Ectodermal cell (in vitro differentiated cells): ENCODE data around the gene EZH1.

Source experiments
- H3K27ac ChIP-seq: 2 replicates; pipeline ENCODE4 v1.7.0; 2013; ENCODE audit warnings: mild to moderate bottlenecking, low read depth, low read length; ENCODE audit not compliant: insufficient read depth, poor library complexity, severe bottlenecking
- H3K27me3 ChIP-seq: 2 replicates; pipeline ENCODE4 v1.7.0; 2013; ENCODE audit warnings: mild to moderate bottlenecking, low read length; ENCODE audit not compliant: insufficient read depth, control insufficient read depth, poor library complexity, severe bottlenecking
- H3K36me3 ChIP-seq: one replicate; pipeline ENCODE4 v1.7.0; 2013; ENCODE audit warnings: low read length; ENCODE audit not compliant: control insufficient read depth, insufficient read depth
- H3K4me1 ChIP-seq: one replicate; pipeline ENCODE4 v1.7.0; 2013; ENCODE audit warnings: low read length; ENCODE audit not compliant: control insufficient read depth, insufficient read depth
- H3K4me3 ChIP-seq: 2 replicates; pipeline ENCODE4 v1.7.0; 2013; ENCODE audit warnings: low read depth, low read length, control low read depth; ENCODE audit not compliant: insufficient read depth
- H3K9me3 ChIP-seq: 2 replicates; pipeline ENCODE4 v1.7.0; 2013; ENCODE audit warnings: mild to moderate bottlenecking, low read length, moderate library complexity; ENCODE audit not compliant: control insufficient read depth
- WGBS, 2 experiments: methylation state at CpG; one replicate each; pipeline ENCODE4 v1.1.7; 2013; ENCODE audit warnings: missing lambda C conversion rate in 2 of 2; 5-methylcytosine and 5-hydroxymethylcytosine counted together

Gene EZH1

DNA sequence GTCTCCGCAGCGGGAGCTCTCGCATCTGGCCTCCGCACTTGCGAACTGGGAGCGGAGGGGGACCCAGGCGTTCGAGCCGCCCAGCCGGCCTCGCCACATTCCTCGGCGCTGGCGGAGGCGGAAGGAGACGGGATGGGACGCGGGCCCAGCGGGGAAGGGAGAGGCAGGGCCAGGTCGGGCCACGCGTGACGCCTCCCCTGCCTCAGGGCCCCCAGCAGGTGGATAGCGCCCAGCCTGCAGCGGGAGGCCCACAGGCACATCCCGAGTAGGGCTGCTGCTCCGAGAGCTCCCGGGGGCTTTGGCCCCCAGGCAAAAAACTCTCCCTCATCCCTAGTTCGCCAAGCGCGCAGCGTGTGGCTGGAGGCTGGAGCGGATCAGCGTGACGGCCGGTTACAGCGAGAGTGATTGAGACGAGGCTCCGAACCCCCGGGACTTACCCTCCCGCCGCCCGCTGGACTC is 68.8 kb downstream of the EZH1 start:
- Histone ChIP-seq H3K27ac (no peak overlapping the region), H3K36me3 (peaks cover 7% of the 10 kb centered on the region), H3K9me3 (no peaks in the 10 kb centered on the region), H3K27me3 (peaks cover 59% of the 10 kb centered on the region), H3K4me3 (peak overlapping the region; percentile 58), H3K4me1 (peaks cover 47% of the 10 kb centered on the region)
- 1% methylated on average over 43 of the region's 43 CpGs for WGBS, 2 experiments

DNA sequence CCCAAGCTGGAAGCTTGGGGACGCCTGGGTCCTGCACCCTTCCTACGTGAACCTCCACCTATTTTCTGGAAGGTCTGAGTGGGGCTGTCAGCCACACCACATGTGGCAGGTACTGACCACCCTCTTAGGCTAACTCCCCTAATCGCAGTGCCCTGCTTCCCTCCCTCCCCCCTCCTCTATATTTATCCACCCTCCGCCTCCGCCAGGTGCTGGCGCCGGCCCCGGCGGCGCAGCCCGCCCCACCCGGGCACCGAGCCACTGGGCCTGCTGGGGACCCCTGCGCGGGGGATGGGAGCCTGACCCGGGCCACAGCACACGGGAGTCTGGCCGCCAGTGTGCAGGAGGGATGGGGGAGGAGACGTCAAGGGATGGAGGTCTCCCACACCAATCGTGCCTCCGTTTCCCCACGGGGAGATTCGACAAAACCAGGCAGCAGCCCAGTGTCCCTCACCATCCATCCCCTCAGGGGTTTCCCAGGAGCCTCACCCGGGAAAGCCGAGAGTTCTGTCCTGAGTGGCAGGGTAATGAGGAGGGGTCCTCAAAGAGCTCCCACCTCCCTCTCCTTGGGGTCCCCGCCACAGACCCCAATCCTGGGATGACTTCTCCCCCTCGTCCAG is 69.4 kb downstream of the EZH1 start:
- peak overlapping the region; percentile 58 for H3K4me3 ChIP-seq
- 2 to 5% methylated on average over 27 of the region's 27 CpGs for WGBS, 2 experiments
- peaks cover 62% of the 10 kb centered on the region for H3K27me3 ChIP-seq
- peaks cover 45% of the 10 kb centered on the region for H3K4me1 ChIP-seq
- no peak overlapping the region for H3K27ac ChIP-seq
- H3K36me3 ChIP-seq, result peaks cover 7% of the 10 kb centered on the region
- H3K9me3 ChIP-seq, result no peaks in the 10 kb centered on the region

GRCh38 chr17:42674755-42675347 is 70.0 kb downstream of the EZH1 start:
- H3K36me3 ChIP-seq, result peaks cover 7% of the 10 kb centered on the region
- peaks cover 39% of the 10 kb centered on the region for H3K4me1 ChIP-seq
- H3K27ac ChIP-seq, result no peak overlapping the region
- 24 to 29% methylated on average over 9 of the region's 9 CpGs for WGBS, 2 experiments
- H3K4me3 ChIP-seq, result peak overlapping the region; percentile 58
- H3K27me3 ChIP-seq, result peaks cover 60% of the 10 kb centered on the region
- H3K9me3 ChIP-seq, result no peaks in the 10 kb centered on the region

DNA sequence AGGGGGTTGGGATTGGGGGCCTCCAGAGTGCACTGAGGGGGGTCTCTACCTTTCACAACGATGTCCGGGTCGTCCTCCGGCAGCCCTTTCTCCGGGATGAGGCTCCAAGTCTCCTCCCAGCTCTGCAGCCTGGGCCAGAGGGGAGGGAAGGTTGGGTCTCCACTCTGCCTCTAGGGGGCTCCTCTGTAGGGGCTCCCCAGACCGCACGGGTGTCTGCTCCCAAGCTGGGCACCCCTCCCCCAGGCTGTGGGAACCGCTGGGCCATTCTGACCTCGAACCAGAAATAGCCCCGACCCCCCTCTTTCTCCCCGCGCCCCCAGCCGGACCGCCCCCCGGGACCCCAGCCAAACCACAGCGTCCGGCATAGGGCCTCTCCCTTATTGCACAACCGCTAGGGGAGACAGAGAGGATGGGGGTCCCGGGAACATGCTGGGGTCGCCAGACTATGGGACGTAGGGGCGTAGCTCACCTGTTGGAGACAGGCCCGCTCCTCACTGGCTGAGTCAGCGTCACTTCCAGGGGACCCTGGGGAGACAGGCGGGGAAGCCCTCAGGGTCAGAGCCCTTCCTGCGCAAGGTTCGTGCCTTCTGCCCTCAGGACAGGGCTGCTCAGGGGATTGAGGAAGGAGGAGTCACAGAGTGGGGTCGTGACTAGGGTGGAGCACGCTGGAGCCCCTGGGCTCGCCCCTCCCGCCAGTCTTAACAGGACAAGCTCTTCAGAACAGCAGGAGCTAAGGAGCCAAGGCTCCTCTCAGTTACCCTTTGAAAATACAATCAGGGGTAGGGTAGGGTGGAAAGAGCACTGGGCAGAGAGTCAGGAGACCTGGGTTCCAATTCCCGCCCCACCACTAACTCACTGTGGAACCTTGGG is 70.7 kb downstream of the EZH1 start:
- no peak overlapping the region for H3K27ac ChIP-seq
- 22 to 23% methylated on average over 31 of the region's 32 CpGs for WGBS, 2 experiments
- no peaks in the 10 kb centered on the region for H3K9me3 ChIP-seq
- peaks cover 34% of the 10 kb centered on the region for H3K4me1 ChIP-seq
- H3K36me3 ChIP-seq, result peaks cover 7% of the 10 kb centered on the region
- peaks cover 60% of the 10 kb centered on the region for H3K27me3 ChIP-seq
- no peak overlapping the region for H3K4me3 ChIP-seq

- H3K4me1 ChIP-seq, result peaks cover 34% of the 10 kb centered on the region
- H3K27ac ChIP-seq, result no peak overlapping the region
- 68 to 71% methylated on average over 30 of the region's 30 CpGs for WGBS, 2 experiments
- H3K9me3 ChIP-seq, result no peaks in the 10 kb centered on the region
- H3K27me3 ChIP-seq, result peaks cover 60% of the 10 kb centered on the region
- H3K36me3 ChIP-seq, result peaks cover 7% of the 10 kb centered on the region
- no peak overlapping the region for H3K4me3 ChIP-seq
These were observed 71.5 kb downstream of the EZH1 start for GRCh38 chr17:42673266-42673884.

GRCh38 chr17:42672038-42672437 is 72.8 kb downstream of the EZH1 start:
- WGBS, 2 experiments, result 75 to 76% methylated on average over 28 of the region's 28 CpGs
- peaks cover 8% of the 10 kb centered on the region for H3K36me3 ChIP-seq
- peaks cover 60% of the 10 kb centered on the region for H3K27me3 ChIP-seq

DNA sequence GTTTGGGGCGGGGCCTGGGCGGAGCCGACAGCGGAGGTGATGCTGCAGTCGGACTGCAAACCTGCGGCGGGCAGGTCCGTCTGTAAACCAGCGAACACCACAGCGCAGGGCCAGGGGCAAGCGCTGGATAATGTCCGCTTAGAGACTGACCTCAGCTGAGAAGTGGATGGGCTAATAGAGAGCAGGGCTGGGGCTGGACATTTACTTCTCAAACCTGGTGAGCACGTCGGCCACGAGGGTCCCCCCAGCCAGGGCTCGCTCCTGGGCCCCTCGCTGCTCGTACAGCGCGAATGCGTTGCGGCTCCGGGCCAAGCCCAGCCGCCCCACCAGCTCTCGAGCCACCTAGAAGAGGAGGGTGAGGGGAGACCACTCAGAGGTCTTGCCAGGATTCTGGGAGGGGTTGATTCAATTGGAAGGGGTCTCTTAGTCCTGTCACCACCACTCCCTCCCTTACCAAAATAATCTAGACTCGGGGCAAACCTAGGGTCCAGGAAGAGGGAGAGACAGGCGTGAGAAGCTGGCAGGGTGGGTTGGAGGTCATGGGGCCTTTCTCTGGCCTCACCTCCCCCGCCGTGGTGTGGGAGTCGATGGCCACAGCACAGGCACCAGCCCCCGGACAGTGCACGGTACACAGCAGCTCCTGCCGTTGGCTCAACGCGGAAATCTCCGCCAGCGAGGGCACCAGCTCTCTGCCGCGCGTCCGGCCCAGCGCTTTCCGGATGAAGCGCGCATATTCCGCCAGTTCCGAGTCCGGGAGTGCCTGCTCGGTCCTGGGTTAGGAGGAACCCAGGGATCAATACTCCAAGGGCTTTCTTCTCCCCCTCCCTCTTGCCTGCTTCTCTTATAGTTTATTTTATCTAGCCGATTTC is 73.8 kb downstream of the EZH1 start:
- Histone ChIP-seq H3K36me3 (peaks cover 12% of the 10 kb centered on the region), H3K4me3 (no peak overlapping the region), H3K27ac (no peak overlapping the region), H3K27me3 (peaks cover 59% of the 10 kb centered on the region), H3K4me1 (peaks cover 34% of the 10 kb centered on the region), H3K9me3 (no peaks in the 10 kb centered on the region)
- whole genome bisulfite sequencing, 2 experiments, result 70 to 73% methylated on average over 50 of the region's 50 CpGs

More at GRCh38 chr17:42672038-42672437, 72.8 kb downstream of the EZH1 start:
- Histone ChIP-seq H3K27ac (no peak overlapping the region), H3K4me1 (peaks cover 34% of the 10 kb centered on the region), H3K4me3 (no peak overlapping the region), H3K9me3 (no peaks in the 10 kb centered on the region)

DNA sequence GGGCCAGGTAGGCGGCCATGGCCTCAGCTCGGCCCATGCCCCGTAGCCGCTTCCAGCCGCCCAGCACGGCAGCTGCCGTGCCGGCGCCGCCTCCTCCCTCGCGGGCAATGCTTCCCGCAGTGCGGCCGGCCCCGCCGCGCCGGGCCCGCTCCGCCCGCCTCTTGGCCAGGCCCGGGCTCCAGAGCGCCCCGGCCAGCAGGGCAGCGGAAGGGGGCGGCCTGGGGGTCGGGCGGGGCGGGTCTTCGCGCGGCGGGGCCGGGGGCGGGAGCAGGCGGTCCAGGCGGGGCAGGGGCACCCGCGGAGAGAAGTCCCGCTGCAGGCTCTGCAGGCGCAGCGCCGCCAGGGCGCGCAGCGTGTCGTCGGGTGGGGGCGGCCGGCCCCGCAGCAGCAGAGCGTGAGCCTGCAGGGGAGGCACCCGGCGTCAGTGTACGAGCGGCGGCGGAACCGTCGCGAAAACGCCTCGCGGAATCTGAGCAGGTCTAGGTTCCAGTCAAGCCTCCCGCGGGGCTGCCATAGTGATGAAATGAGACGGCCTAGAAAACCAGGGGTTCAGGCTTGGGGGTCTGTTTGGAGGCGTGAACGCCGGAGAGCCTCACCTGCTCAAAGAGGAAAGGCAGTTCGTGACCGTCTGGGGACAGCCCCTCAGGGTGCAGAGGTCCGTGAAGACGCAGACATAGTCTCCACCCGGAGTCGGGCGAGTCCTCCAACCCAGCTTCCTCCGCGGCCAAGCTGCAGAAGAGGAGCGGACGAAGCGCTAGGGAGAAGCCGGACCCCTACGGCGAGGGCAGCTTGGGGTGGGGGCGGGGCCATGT is 74.7 kb downstream of the EZH1 start:
- H3K27me3 ChIP-seq, result peaks cover 51% of the 10 kb centered on the region
- H3K36me3 ChIP-seq, result peaks cover 12% of the 10 kb centered on the region
- no peak overlapping the region for H3K27ac ChIP-seq
- H3K9me3 ChIP-seq, result no peaks in the 10 kb centered on the region
- H3K4me1 ChIP-seq, result peaks cover 27% of the 10 kb centered on the region
- peak overlapping the region; percentile 27 for H3K4me3 ChIP-seq
- WGBS, 2 experiments, result 2 to 3% methylated on average over 87 of the region's 87 CpGs

- Histone ChIP-seq H3K4me3 (no peak overlapping the region), H3K9me3 (no peaks in the 10 kb centered on the region), H3K4me1 (peaks cover 23% of the 10 kb centered on the region), H3K27ac (no peak overlapping the region), H3K36me3 (peaks cover 12% of the 10 kb centered on the region), H3K27me3 (peaks cover 45% of the 10 kb centered on the region)
- WGBS, 2 experiments, result 20 to 31% methylated on average over 12 of the region's 12 CpGs
These were observed 75.2 kb downstream of the EZH1 start for GRCh38 chr17:42669705-42669976.
